ENCODE measurements around the gene CLEC1A. TPM values are rescaled to one million over a fixed set of nuclear protein-coding genes. Genes with fewer than 3 reads are reported as not detected.

Gene CLEC1A
- total RNA-seq, 2 experiments from 2014 or later = not detected

DNA sequence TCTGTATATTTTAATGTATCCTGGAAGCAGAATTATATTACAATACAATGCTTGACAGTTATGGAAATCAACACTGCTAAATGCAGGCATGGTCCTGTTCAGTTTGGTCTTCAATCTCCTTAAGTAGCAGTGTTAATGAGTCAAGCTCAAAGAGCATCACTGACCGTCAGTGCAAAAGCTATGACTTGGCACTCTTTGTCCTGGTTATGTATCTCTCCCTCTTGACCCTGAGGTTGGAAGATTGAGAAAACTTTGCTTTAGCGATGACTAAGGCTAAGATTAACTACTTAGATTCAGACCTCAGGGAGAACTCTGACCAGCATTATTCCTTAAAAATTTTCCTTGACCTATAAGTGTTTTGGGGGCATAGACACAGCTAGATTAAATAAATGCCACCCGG, 20.3 kb upstream of the CLEC1A start:
- POLR2A ChIA-PET = no interaction called here
- Histone ChIP-seq H4K20me1 (ENCODE audit: insufficient read depth, low read length) (no peaks in the 10 kb centered on the region), H3K4me1 (ENCODE audit: insufficient read depth, low read length, poor library complexity, severe bottlenecking) (no peaks in the 10 kb centered on the region), H3K9me2 (ENCODE audit: insufficient read depth, low read length) (no peaks in the 10 kb centered on the region), H2AFZ (ENCODE audit: low read length) (no peak overlapping the region), H3K4me2 (ENCODE audit: low read length) (no peak overlapping the region), H3K4me3 (ENCODE audit: low read depth, low read length, poor library complexity, severe bottlenecking) (no peak overlapping the region), H3K27ac (ENCODE audit: low read depth, low read length, poor library complexity, severe bottlenecking) (no peak overlapping the region), H3K9me3 (ENCODE audit: low read length) (no peaks in the 10 kb centered on the region), H3K79me2 (ENCODE audit: insufficient read depth, low read depth, low read length) (no peaks in the 10 kb centered on the region), H3K36me3 (ENCODE audit: insufficient read depth, low read length) (no peaks in the 10 kb centered on the region)
- no TSS peak for BruUV-seq (replicated peaks)
- TF ChIP-seq EZH2phosphoT487 (IDR thresholded peaks at IDR 0.05; ENCODE audit: borderline replicate concordance, low read depth, low read length) (no peak), CTCF (conservative IDR thresholded peaks at IDR 0.05; ENCODE audit: low read length) (no peak)
- intact Hi-C loops (cut with micrococcal nuclease; ENCODE audit: unreplicated experiment) = no loop called here
- CTCF ChIA-PET (ENCODE audit: unreplicated experiment) = no interaction called here
- DNase-seq (ENCODE audit: low spot score) = no peak

- Histone ChIP-seq H3K4me3 (ENCODE audit: low read depth, low read length, poor library complexity, severe bottlenecking) (no peak overlapping the region), H3K9me3 (ENCODE audit: low read length) (no peaks in the 10 kb centered on the region), H3K4me1 (ENCODE audit: insufficient read depth, low read length, poor library complexity, severe bottlenecking) (no peaks in the 10 kb centered on the region), H4K20me1 (ENCODE audit: insufficient read depth, low read length) (no peaks in the 10 kb centered on the region), H3K36me3 (ENCODE audit: insufficient read depth, low read length) (no peaks in the 10 kb centered on the region), H3K4me2 (ENCODE audit: low read length) (no peak overlapping the region), H3K79me2 (ENCODE audit: insufficient read depth, low read depth, low read length) (no peaks in the 10 kb centered on the region), H3K27ac (ENCODE audit: low read depth, low read length, poor library complexity, severe bottlenecking) (no peak overlapping the region), H2AFZ (ENCODE audit: low read length) (no peak overlapping the region), H3K9me2 (ENCODE audit: insufficient read depth, low read length) (no peaks in the 10 kb centered on the region)
- TF ChIP-seq EZH2phosphoT487 (IDR thresholded peaks at IDR 0.05; ENCODE audit: borderline replicate concordance, low read depth, low read length) = no peak
- TF ChIP-seq CTCF (conservative IDR thresholded peaks at IDR 0.05; ENCODE audit: low read length) = no peak
- DNase-seq (ENCODE audit: low spot score) = no peak
- BruUV-seq (replicated peaks) = no TSS peak
- intact Hi-C loops (cut with micrococcal nuclease; ENCODE audit: unreplicated experiment) = no loop called here
- CTCF ChIA-PET (ENCODE audit: unreplicated experiment) = no interaction called here
- POLR2A ChIA-PET = no interaction called here
These were observed 17.1 kb upstream of the CLEC1A start for GRCh38 chr12:10115890-10116289.

DNA sequence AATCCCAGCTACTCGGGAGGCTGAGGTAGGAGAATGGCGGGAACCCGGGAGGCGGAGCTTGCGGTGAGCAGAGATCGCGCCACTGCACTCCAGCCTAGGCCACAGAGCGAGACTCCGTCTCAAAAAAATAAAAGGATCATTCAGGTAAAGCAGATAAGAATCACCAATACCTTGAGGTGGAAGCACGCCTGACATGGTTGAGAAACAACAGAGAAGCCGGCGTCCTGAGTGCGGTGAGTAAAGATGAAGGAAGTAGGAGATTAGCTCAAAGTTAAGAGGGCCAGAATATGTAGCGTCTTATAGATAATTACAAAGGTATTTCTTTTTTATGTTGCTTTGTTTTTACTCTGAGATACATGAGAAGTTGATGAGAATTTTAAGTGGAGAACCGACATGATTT, 16.5 kb upstream of the CLEC1A start:
- TF ChIP-seq EZH2phosphoT487 (IDR thresholded peaks at IDR 0.05; ENCODE audit: borderline replicate concordance, low read depth, low read length) (no peak), CTCF (conservative IDR thresholded peaks at IDR 0.05; ENCODE audit: low read length) (no peak)
- H3K4me1 ChIP-seq (ENCODE audit: insufficient read depth, low read length, poor library complexity, severe bottlenecking) = no peaks in the 10 kb centered on the region
- no peaks in the 10 kb centered on the region for H3K79me2 ChIP-seq (ENCODE audit: insufficient read depth, low read depth, low read length)
- no peak overlapping the region for H3K4me3 ChIP-seq (ENCODE audit: low read depth, low read length, poor library complexity, severe bottlenecking)
- no peak overlapping the region for H3K4me2 ChIP-seq (ENCODE audit: low read length)
- H2AFZ ChIP-seq (ENCODE audit: low read length) = no peak overlapping the region
- no peaks in the 10 kb centered on the region for H4K20me1 ChIP-seq (ENCODE audit: insufficient read depth, low read length)
- no peaks in the 10 kb centered on the region for H3K36me3 ChIP-seq (ENCODE audit: insufficient read depth, low read length)
- no peaks in the 10 kb centered on the region for H3K9me2 ChIP-seq (ENCODE audit: insufficient read depth, low read length)
- H3K27ac ChIP-seq (ENCODE audit: low read depth, low read length, poor library complexity, severe bottlenecking) = no peak overlapping the region
- intact Hi-C loops (cut with micrococcal nuclease; ENCODE audit: unreplicated experiment) = no loop called here
- H3K9me3 ChIP-seq (ENCODE audit: low read length) = no peaks in the 10 kb centered on the region
- CTCF ChIA-PET (ENCODE audit: unreplicated experiment) = no interaction called here
- no TSS peak for BruUV-seq (replicated peaks)
- no peak for DNase-seq (ENCODE audit: low spot score)
- POLR2A ChIA-PET = interaction anchor here (0.7 kb wide), 1 partner anchor 17 kb away, joined by 3 read pairs; no protein-coding TSS in a partner anchor
